Prostate gland (tissue), 2 donors: ENCODE data around the gene AFF3. TPM values are rescaled to one million over a fixed set of nuclear protein-coding genes. Genes with fewer than 3 reads are reported as not detected.

Source experiments
- DNase-seq: peaks from one replicate; pipeline ENCODE4 v3.0.0-alpha.2; 2019; ENCODE audit warnings: low spot score
- H3K27ac ChIP-seq, 2 donors: fragments of 200-600 bp; sonication (generic); 2 replicates each; pipeline ENCODE4 v1.5.1; 2017 to 2019
- H3K27me3 ChIP-seq: fragments of 200-600 bp; sonication (generic); replicated peaks from 2 replicates; pipeline ENCODE4 v1.5.1; 2019; ENCODE audit not compliant: insufficient read depth
- H3K36me3 ChIP-seq, 2 donors: fragments of 200-600 bp; sonication (generic); 1 replicate in 1 of 2; 2 replicates in 1 of 2; pipeline versions ENCODE4 v1.5.1 to v1.8.1; 2017 to 2019
- H3K4me1 ChIP-seq: fragments of 200-600 bp; sonication (generic); replicated peaks from 2 replicates; pipeline ENCODE4 v1.5.1; 2019
- H3K4me3 ChIP-seq, 2 donors: fragments of 200-600 bp; sonication (generic); 2 replicates each; pipeline ENCODE4 v1.5.1; 2017 to 2019
- H3K9me3 ChIP-seq: fragments of 200-600 bp; sonication (generic); 2 replicates; pipeline ENCODE4 v1.5.1; 2017
- CTCF ChIP-seq, 4 experiments: fragments of 200-600 bp in 2 of 4; fragments of 450-650 bp in 2 of 4; sonication (generic) in 2 of 4; IDR thresholded peaks; 1 replicate in 3 of 4; 2 replicates in 1 of 4; pipeline ENCODE4 v1.5.1; 2016 to 2019; ENCODE audit warnings: antibody characterized with exemption in 4 of 4, mild to moderate bottlenecking in 2 of 4, moderate library complexity in 2 of 4
- POLR2A ChIP-seq: fragments of 450-650 bp; IDR thresholded peaks from one replicate; pipeline ENCODE4 v1.6.1; 2016; ENCODE audit warnings: antibody characterized with exemption, mild to moderate bottlenecking
- POLR2AphosphoS5 ChIP-seq: sonication (generic); formaldehyde crosslinking; IDR thresholded peaks from one replicate; pipeline ENCODE4 v1.6.1; 2017; ENCODE audit warnings: antibody characterized with exemption
- WGBS: methylation state at CpG from one replicate; pipeline ENCODE4 v1.1.5; 2018; 5-methylcytosine and 5-hydroxymethylcytosine counted together
- intact Hi-C: fragments of 100-400 bp; cut with DNase I; formaldehyde crosslinking; loops from one replicate; pipeline ENCODE4 v1.14.2; 2022
- total RNA-seq, 2 donors: library from RNA; depleted of rRNA; stranded (reverse); fragments of >200 nt; gene quantifications; one replicate each; pipeline ENCODE4 v1.1.0, GENCODE V29; 2016

The AFF3 gene
- total RNA-seq, 2 donors from 2014 or later: 74.4 to 113 TPM

GRCh38 chr2:99554238-99554637 lies 588.2 kb downstream of the AFF3 start:
- Histone ChIP-seq H3K4me3 (no peak overlapping the region), H3K27ac (no peak overlapping the region), H3K36me3 (no peaks in the 10 kb centered on the region), H3K27me3 (no peaks in the 10 kb centered on the region), H3K9me3 (no peaks in the 10 kb centered on the region), H3K4me1 (no peaks in the 10 kb centered on the region)
- intact Hi-C loops: no loop called here
- 68% methylated on average over 23 of the region's 23 CpGs for WGBS
- DNase-seq: no peak
- no peak for TF ChIP-seq POLR2AphosphoS5
- TF ChIP-seq POLR2A: no peak
- peak in 1 of 4 experiments; percentile 20 for TF ChIP-seq CTCF (IDR thresholded peaks at IDR 0.05)

GRCh38 chr2:99552529-99552928 lies 589.9 kb downstream of the AFF3 start:
- H3K4me3 ChIP-seq: no peak overlapping the region
- no peaks in the 10 kb centered on the region for H3K27me3 ChIP-seq
- DNase-seq: peak; percentile 42
- intact Hi-C loops: no loop called here
- no peaks in the 10 kb centered on the region for H3K9me3 ChIP-seq
- 79% methylated on average over 2 of the region's 2 CpGs for WGBS
- TF ChIP-seq POLR2A (no peak), POLR2AphosphoS5 (no peak), CTCF (IDR thresholded peaks at IDR 0.05) (no peak)
- no peaks in the 10 kb centered on the region for H3K36me3 ChIP-seq
- H3K27ac ChIP-seq: no peak overlapping the region
- no peaks in the 10 kb centered on the region for H3K4me1 ChIP-seq

- Histone ChIP-seq H3K4me1 (no peaks in the 10 kb centered on the region), H3K27ac (no peak overlapping the region), H3K9me3 (no peaks in the 10 kb centered on the region), H3K27me3 (no peaks in the 10 kb centered on the region), H3K36me3 (no peaks in the 10 kb centered on the region), H3K4me3 (no peak overlapping the region)
- no peak for TF ChIP-seq CTCF (IDR thresholded peaks at IDR 0.05)
- TF ChIP-seq POLR2A: no peak
- WGBS: 85% methylated on average over 5 of the region's 5 CpGs
- DNase-seq: no peak
- intact Hi-C loops: no loop called here
Observed at GRCh38 chr2:99550368-99550767, 592.0 kb downstream of the AFF3 start.

- no peaks in the 10 kb centered on the region for H3K27me3 ChIP-seq
- H3K4me1 ChIP-seq: no peaks in the 10 kb centered on the region
- H3K27ac ChIP-seq: no peak overlapping the region
- H3K4me3 ChIP-seq: no peak overlapping the region
- H3K36me3 ChIP-seq: no peaks in the 10 kb centered on the region
- no peaks in the 10 kb centered on the region for H3K9me3 ChIP-seq
- intact Hi-C loops: no loop called here
- TF ChIP-seq POLR2AphosphoS5 (no peak), POLR2A (no peak), CTCF (IDR thresholded peaks at IDR 0.05) (no peak)
- 42% methylated on average over 3 of the region's 3 CpGs for WGBS
- DNase-seq: no peak
Observed at GRCh38 chr2:99545604-99546003, 596.8 kb downstream of the AFF3 start.

- Histone ChIP-seq H3K4me3 (no peak overlapping the region), H3K27ac (no peak overlapping the region), H3K4me1 (no peaks in the 10 kb centered on the region), H3K36me3 (no peaks in the 10 kb centered on the region), H3K27me3 (no peaks in the 10 kb centered on the region), H3K9me3 (no peaks in the 10 kb centered on the region)
- intact Hi-C loops: no loop called here
- 89% methylated on average over 1 of the region's 1 CpG for WGBS
- no peak for DNase-seq
- TF ChIP-seq CTCF (IDR thresholded peaks at IDR 0.05): no peak
- no peak for TF ChIP-seq POLR2AphosphoS5
- TF ChIP-seq POLR2A: no peak
Observed at GRCh38 chr2:99545066-99545465, 597.3 kb downstream of the AFF3 start.
